Medulla oblongata (tissue), 1 donor: ENCODE data around the gene ORAI1.
"Not testable (repeated sequence)": the region's sequence is repeated elsewhere in the genome, so short reads cannot be mapped to it uniquely, and the experiment has no call there.

Source experiments
- DNase-seq: peaks from one replicate; pipeline ENCODE4 v3.0.0-alpha.2; 2015; ENCODE audit errors: extremely low spot score

The ORAI1 gene

DNA sequence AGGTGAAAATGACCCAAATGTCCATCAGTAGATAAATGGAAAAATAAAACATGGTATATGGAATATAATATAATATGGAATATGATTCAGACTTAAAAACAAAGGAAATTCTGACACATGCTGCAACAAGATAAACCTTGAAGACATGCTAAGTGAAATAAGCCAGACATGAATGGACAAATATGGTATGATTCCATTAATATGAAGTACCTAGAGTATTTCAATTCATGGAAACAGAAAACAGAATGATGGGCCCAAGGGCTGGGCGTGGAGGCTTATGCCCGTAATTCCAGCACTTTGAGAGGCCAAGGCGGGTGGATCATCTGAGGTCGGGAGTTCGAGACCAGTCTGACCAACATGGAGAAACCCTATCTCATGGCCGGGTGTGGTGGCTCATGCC is 22.7 kb upstream of the ORAI1 start:
- DNase-seq: no peak

DNA sequence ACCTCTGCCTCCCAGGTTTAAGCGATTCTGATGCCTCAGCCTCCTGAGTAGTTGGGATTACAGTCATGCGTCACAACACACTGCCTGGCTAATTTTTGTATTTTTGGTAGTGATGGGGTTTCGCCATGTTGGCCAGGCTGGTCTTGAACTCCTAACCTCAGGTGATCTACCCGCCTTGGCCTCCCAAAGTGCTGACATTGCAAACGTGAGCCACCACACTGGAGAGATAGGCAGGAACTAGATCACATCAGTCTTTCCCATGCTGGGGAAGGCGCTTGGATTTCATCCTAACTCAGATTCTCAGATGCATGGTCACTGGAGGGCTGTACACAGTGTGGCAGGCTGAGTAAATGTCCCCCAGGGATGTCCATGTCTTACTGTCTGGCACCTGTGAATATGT is 18.0 kb upstream of the ORAI1 start:
- DNase-seq: no peak

DNA sequence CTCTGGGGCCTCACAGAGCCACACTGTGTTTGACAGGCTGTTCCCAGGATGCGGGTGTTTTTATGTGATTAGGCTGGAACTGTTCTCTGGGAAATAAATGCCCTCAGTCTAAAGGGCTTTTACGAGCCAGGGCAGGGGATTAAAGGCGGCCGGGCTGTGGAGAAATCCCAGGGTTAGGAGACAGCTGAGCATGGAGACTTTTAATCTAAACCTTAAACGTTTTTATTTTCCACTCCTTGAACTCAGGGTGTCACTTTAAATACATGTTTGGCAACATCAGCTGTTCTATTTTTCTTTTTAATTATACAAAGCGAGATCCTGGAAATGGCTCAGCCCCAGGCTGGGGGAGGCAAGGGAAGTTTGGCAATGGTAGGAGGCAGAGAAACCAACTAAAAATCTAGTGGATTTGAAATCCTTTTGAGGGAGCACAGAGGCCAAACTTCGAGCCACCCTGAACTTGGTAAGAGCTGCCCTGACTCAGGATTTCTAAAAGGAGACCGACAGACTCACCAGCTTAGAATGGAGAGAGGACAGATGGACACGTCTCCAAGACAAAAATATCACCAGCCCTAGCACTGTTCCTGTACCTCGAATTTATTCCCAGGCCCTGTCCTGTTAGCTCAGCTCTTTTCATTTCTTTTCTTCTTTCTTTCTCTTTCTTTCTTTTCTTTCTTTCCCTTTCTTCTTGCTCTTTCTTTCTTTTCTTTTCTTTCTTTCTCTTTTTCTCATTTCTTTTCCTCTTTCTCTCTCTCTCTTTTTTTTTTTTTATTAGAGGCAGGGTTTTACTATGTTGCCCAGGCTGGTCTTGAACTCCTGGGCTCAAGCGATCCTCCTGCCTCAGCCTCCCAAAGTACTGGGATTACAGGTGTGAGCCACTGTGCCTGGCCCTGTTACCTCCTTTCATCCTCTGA is 15.8 kb upstream of the ORAI1 start:
- DNase-seq: peak; percentile 14

- DNase-seq: no peak
Measured at GRCh38 chr12:121611306-121611705, 15.0 kb upstream of the ORAI1 start.

DNA sequence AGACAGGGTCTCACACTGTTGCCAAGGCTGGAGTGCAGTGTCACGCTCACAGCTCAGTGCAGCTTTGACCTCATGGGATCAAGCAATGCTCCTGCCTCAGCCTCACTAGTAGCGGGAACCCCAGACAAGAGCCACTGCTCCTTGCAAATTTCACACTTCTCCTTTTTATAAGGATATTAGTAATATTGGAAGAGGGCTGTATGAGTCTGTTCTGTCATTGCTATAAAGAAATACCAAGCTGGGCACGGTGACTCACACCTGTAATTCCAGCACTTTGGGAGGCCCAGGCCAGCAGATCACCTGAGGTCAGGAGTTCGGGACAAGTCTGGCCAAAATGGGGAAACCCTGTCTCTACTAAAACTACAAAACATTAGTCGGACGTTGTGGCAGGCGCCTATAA is 12.9 kb upstream of the ORAI1 start:
- DNase-seq: no peak

GRCh38 chr12:121614872-121615467 is 11.4 kb upstream of the ORAI1 start:
- DNase-seq: no peak

DNA sequence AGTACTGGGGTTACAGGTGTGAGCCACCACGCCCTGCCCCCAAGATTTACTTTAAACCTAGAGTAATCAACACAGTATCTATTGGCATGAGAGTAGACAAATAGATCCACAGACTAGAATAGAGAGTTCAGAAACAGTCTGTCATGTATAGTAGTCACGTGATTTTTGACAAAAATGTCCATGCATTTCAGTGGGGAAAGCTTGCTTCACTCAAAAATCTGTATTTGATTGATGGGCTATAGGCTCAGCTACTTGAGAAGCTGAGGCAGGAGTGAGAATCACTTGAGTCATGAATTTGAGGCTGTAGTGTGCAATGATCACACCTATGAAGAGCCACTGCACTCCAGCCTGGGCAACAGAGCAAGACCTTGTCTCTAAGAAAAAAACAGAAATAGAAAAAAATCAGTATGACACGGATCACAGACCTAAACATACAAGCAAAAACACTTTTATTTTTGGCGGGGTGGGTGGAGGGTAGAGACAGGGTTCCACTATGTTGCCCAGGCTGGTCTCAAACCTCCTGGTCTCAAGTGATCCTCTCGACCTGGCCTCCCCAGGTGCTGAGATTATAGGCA is 7.6 kb upstream of the ORAI1 start:
- DNase-seq: no peak

GRCh38 chr12:121620333-121620891 is 5.9 kb upstream of the ORAI1 start:
- DNase-seq: no peak

- peak; percentile 41 for DNase-seq
Measured at GRCh38 chr12:121626853-121627640, 717 bp downstream of the ORAI1 start.

GRCh38 chr12:121628037-121628436 is 1.7 kb downstream of the ORAI1 start:
- DNase-seq: no peak

GRCh38 chr12:121628536-121628935 is 2.2 kb downstream of the ORAI1 start:
- no peak for DNase-seq

GRCh38 chr12:121630791-121631355 is 4.5 kb downstream of the ORAI1 start:
- DNase-seq: no peak

GRCh38 chr12:121632069-121632970 is 6.0 kb downstream of the ORAI1 start:
- no peak for DNase-seq

- not testable (repeated sequence) for DNase-seq
Measured at GRCh38 chr12:121633833-121634196, 7.5 kb downstream of the ORAI1 start.

DNA sequence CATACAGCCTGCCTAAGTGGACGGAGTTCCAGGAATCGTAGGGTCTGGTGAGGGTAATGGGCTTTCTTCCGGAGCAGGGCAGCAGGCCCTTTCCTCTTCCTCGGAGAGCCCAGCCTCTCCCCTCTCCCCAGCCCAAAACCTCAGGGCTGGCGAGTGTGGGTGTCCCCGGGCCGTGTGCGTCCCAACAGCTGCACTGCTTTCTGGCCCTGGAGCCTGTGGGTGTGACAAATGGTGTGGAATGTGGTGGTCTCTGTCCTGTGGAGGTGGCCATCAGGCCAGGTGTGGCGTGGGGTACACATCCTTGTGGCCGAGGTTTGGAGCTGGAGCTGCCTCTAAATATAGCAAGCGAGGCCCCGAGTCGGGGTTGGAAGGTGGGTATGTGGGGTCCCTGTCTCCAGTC is 8.5 kb downstream of the ORAI1 start:
- no peak for DNase-seq

DNA sequence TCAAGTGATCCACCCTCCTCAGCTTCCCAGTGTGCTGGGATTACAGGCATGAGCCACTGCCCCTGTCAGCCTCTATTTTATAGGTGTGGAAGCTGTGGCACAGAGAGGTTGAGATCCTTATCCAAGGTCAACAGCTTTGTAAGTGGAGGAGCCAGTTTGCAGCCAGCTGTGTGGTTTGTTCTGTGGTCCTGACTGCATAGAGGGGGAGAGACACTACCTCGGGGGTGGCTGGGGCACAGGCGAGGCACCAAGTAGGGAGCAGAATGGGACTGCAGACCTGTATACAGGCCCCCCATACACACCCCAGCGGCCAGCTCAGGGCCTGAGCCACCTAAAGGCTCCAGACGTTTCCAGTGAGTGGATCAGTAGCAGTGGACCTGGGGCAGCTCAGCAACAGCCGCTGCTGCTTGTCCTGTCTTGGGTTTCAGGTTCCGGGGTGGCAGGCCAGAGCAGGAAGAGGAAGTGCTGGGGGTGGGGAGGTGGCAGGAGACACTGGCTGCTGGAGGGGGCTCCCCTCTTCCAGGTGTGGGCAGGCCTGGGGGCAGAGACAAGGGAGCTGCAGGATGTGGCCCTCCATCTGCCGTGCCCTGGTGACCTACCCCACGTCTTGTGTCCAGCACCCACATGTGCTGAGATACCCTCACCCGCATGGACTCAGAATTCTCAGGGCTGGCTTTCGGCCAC is 11.0 kb downstream of the ORAI1 start:
- peak; percentile 38 for DNase-seq

DNA sequence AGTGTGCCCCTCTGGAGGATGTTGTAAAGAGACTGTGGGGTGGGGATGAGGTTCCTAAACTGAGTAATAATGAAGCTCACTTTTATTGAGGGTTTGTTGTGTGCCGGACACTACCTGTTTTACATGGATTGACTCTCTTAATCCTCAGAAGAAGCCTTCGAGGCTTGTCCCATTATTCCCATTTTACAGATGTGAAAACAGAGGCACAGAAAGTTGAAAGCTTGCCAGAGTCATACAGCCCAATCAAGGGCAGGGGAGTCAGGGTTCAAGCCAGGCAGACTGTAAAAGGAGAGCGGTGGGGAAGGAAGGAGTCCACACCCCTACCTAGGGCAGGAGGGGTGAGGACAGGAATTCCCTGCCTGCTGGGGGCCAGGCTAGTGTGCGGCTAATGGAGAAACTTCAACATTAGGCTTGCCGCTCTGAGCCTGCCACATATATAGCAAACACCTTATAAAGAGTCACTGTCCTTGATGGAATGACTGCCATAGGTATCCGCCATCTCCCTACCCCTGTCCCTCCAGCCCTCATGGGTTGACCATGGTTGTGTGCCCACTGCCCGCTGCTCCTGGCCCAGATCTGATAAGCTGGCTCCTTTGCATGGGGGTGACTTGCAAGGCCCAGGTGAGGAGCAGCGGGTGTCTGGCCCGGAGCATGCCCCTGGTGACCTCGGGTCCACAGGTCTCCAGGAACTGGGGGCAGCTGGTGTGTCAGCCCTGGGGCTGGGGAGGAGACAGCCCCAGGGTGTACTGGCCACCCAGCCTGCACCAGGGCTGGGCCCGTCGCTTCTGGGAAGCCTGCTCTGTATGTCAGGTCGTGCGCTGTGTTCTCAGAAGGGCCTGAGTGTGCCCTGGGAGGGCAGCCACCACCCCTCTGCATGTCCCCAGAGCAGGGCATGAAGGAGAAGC is 12.2 kb downstream of the ORAI1 start:
- DNase-seq: no peak

DNA sequence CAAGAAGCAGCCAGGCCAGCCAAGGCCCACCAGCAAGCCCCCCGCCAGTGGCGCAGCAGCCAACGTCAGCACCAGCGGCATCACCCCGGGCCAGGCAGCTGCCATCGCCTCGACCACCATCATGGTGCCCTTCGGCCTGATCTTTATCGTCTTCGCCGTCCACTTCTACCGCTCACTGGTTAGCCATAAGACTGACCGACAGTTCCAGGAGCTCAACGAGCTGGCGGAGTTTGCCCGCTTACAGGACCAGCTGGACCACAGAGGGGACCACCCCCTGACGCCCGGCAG is 15.0 kb downstream of the ORAI1 start:
- no peak for DNase-seq

GRCh38 chr12:121648458-121649028 is 22.2 kb downstream of the ORAI1 start:
- no peak for DNase-seq
